ENCODE measurements around the gene ADGRA1. TPM values are rescaled to one million over a fixed set of nuclear protein-coding genes. Genes with fewer than 3 reads are reported as not detected.
A peak's percentile ranks its signal among the peaks of the same experiment; 100 is the strongest.

Gene ADGRA1
- total and polyA plus RNA-seq, 4 experiments from 2014 or later = not detected

- peaks cover under 1 to 5% of the 10 kb centered on the region in 2 donors for H3K27me3 Mint-ChIP-seq
- CTCF ChIA-PET (ENCODE audit: partially characterized antibody) = no interaction called here
- DNase-seq = no peak
- no peaks in the 10 kb centered on the region for H3K27me3 ChIP-seq (ENCODE audit: insufficient read depth, low read length)
- H3K27ac ChIP-seq (ENCODE audit: low read depth, low read length) = no peak overlapping the region
- no peaks in the 10 kb centered on the region for H3K4me1 ChIP-seq (ENCODE audit: insufficient read depth, low read length)
- POLR2A ChIA-PET (ENCODE audit: partially characterized antibody) = no interaction called here
- H3K4me3 Mint-ChIP-seq = peak overlapping the region in 1 of 8 donors; percentile 26
- no peaks in the 10 kb centered on the region for H3K9me3 ChIP-seq (ENCODE audit: control insufficient read depth in 1 of 2, low read length in 2 of 2)
- peaks cover 0 to 2% (median 2%) of the 10 kb centered on the region in 4 donors for H3K4me1 Mint-ChIP-seq
- H3K36me3 ChIP-seq (ENCODE audit: insufficient read depth, low read length) = no peaks in the 10 kb centered on the region
- intact Hi-C loops (cut with micrococcal nuclease) = no loop called here
- no peak overlapping the region for H3K27ac Mint-ChIP-seq
- H3K9me3 Mint-ChIP-seq = no peaks in the 10 kb centered on the region
- H3K36me3 Mint-ChIP-seq = no peaks in the 10 kb centered on the region
- no peak overlapping the region for H3K4me3 ChIP-seq (ENCODE audit: low read length in 2 of 2)
Measured at GRCh38 chr10:133129859-133130495, 42.3 kb downstream of the ADGRA1 start.

- H3K27ac Mint-ChIP-seq = no peak overlapping the region
- no peaks in the 10 kb centered on the region for H3K4me1 ChIP-seq (ENCODE audit: insufficient read depth, low read length)
- H3K36me3 ChIP-seq (ENCODE audit: insufficient read depth, low read length) = no peaks in the 10 kb centered on the region
- no peak overlapping the region for H3K4me3 ChIP-seq (ENCODE audit: low read length in 2 of 2)
- intact Hi-C loops (cut with micrococcal nuclease) = no loop called here
- H3K27me3 ChIP-seq (ENCODE audit: insufficient read depth, low read length) = no peaks in the 10 kb centered on the region
- H3K27ac ChIP-seq (ENCODE audit: low read depth, low read length) = no peak overlapping the region
- no peaks in the 10 kb centered on the region for H3K9me3 ChIP-seq (ENCODE audit: control insufficient read depth in 1 of 2, low read length in 2 of 2)
- peaks cover 0 to 4% of the 10 kb centered on the region in 2 donors for H3K27me3 Mint-ChIP-seq
- ChIA-PET CTCF (ENCODE audit: partially characterized antibody) (no interaction called here), POLR2A (ENCODE audit: partially characterized antibody) (no interaction called here)
- no peaks in the 10 kb centered on the region for H3K9me3 Mint-ChIP-seq
- H3K4me1 Mint-ChIP-seq = no peaks in the 10 kb centered on the region
- DNase-seq = no peak
- no peaks in the 10 kb centered on the region for H3K36me3 Mint-ChIP-seq
- H3K4me3 Mint-ChIP-seq = no peak overlapping the region
Measured at GRCh38 chr10:133130602-133131001, 42.9 kb downstream of the ADGRA1 start.

- H3K4me1 Mint-ChIP-seq = no peaks in the 10 kb centered on the region
- H3K36me3 ChIP-seq (ENCODE audit: insufficient read depth, low read length) = no peaks in the 10 kb centered on the region
- H3K36me3 Mint-ChIP-seq = no peaks in the 10 kb centered on the region
- H3K4me1 ChIP-seq (ENCODE audit: insufficient read depth, low read length) = no peaks in the 10 kb centered on the region
- H3K27me3 Mint-ChIP-seq = no peaks in the 10 kb centered on the region
- CTCF ChIA-PET (ENCODE audit: partially characterized antibody) = no interaction called here
- POLR2A ChIA-PET (ENCODE audit: partially characterized antibody) = no interaction called here
- peak overlapping the region in 1 of 7 donors; percentile 68 for H3K27ac Mint-ChIP-seq
- no peak overlapping the region for H3K4me3 Mint-ChIP-seq
- no peaks in the 10 kb centered on the region for H3K9me3 Mint-ChIP-seq
- no peak overlapping the region for H3K27ac ChIP-seq (ENCODE audit: low read depth, low read length)
- intact Hi-C loops (cut with micrococcal nuclease) = no loop called here
- no peak for DNase-seq
- H3K27me3 ChIP-seq (ENCODE audit: insufficient read depth, low read length) = no peaks in the 10 kb centered on the region
- no peaks in the 10 kb centered on the region for H3K9me3 ChIP-seq (ENCODE audit: control insufficient read depth in 1 of 2, low read length in 2 of 2)
- no peak overlapping the region for H3K4me3 ChIP-seq (ENCODE audit: low read length in 2 of 2)
Measured at GRCh38 chr10:133131053-133131452, 43.3 kb downstream of the ADGRA1 start.

- ChIA-PET POLR2A (ENCODE audit: partially characterized antibody) (no interaction called here), CTCF (ENCODE audit: partially characterized antibody) (no interaction called here)
- H3K9me3 ChIP-seq (ENCODE audit: control insufficient read depth in 1 of 2, low read length in 2 of 2) = no peaks in the 10 kb centered on the region
- Mint-ChIP-seq H3K27ac (no peak overlapping the region), H3K36me3 (no peaks in the 10 kb centered on the region), H3K27me3 (no peaks in the 10 kb centered on the region), H3K4me1 (no peaks in the 10 kb centered on the region), H3K4me3 (no peak overlapping the region), H3K9me3 (no peaks in the 10 kb centered on the region)
- no peak for DNase-seq
- H3K27me3 ChIP-seq (ENCODE audit: insufficient read depth, low read length) = no peaks in the 10 kb centered on the region
- H3K4me3 ChIP-seq (ENCODE audit: low read length in 2 of 2) = no peak overlapping the region
- no peak overlapping the region for H3K27ac ChIP-seq (ENCODE audit: low read depth, low read length)
- no peaks in the 10 kb centered on the region for H3K4me1 ChIP-seq (ENCODE audit: insufficient read depth, low read length)
- intact Hi-C loops (cut with micrococcal nuclease) = no loop called here
- H3K36me3 ChIP-seq (ENCODE audit: insufficient read depth, low read length) = no peaks in the 10 kb centered on the region
Measured at GRCh38 chr10:133131734-133132472, 44.2 kb downstream of the ADGRA1 start.

GRCh38 chr10:133132473-133133291 is 45.0 kb downstream of the ADGRA1 start:
- DNase-seq = no peak
- CTCF ChIA-PET (ENCODE audit: partially characterized antibody) = no interaction called here

GRCh38 chr10:133133471-133134231 is 45.9 kb downstream of the ADGRA1 start:
- no peaks in the 10 kb centered on the region for H3K27me3 Mint-ChIP-seq
- H3K36me3 ChIP-seq (ENCODE audit: insufficient read depth, low read length) = no peaks in the 10 kb centered on the region

More at GRCh38 chr10:133132473-133133291, 45.0 kb downstream of the ADGRA1 start:
- no peaks in the 10 kb centered on the region for H3K9me3 ChIP-seq (ENCODE audit: control insufficient read depth in 1 of 2, low read length in 2 of 2)
- no peak overlapping the region for H3K27ac ChIP-seq (ENCODE audit: low read depth, low read length)
- H3K4me3 ChIP-seq (ENCODE audit: low read length in 2 of 2) = no peak overlapping the region
- intact Hi-C loops (cut with micrococcal nuclease) = no loop called here
- Mint-ChIP-seq H3K27me3 (no peaks in the 10 kb centered on the region), H3K4me1 (no peaks in the 10 kb centered on the region), H3K4me3 (no peak overlapping the region), H3K36me3 (no peaks in the 10 kb centered on the region), H3K27ac (no peak overlapping the region), H3K9me3 (no peaks in the 10 kb centered on the region)
- POLR2A ChIA-PET (ENCODE audit: partially characterized antibody) = no interaction called here
- H3K27me3 ChIP-seq (ENCODE audit: insufficient read depth, low read length) = no peaks in the 10 kb centered on the region
- H3K36me3 ChIP-seq (ENCODE audit: insufficient read depth, low read length) = no peaks in the 10 kb centered on the region
- no peaks in the 10 kb centered on the region for H3K4me1 ChIP-seq (ENCODE audit: insufficient read depth, low read length)

More at GRCh38 chr10:133133471-133134231, 45.9 kb downstream of the ADGRA1 start:
- H3K36me3 Mint-ChIP-seq = no peaks in the 10 kb centered on the region
- POLR2A ChIA-PET (ENCODE audit: partially characterized antibody) = no interaction called here
- no peaks in the 10 kb centered on the region for H3K9me3 Mint-ChIP-seq
- H3K4me3 Mint-ChIP-seq = no peak overlapping the region
- no peaks in the 10 kb centered on the region for H3K4me1 Mint-ChIP-seq
- Histone ChIP-seq H3K27ac (ENCODE audit: low read depth, low read length) (no peak overlapping the region), H3K4me1 (ENCODE audit: insufficient read depth, low read length) (no peaks in the 10 kb centered on the region), H3K4me3 (ENCODE audit: low read length in 2 of 2) (no peak overlapping the region), H3K9me3 (ENCODE audit: control insufficient read depth in 1 of 2, low read length in 2 of 2) (no peaks in the 10 kb centered on the region), H3K27me3 (ENCODE audit: insufficient read depth, low read length) (no peaks in the 10 kb centered on the region)
- no peak for DNase-seq
- CTCF ChIA-PET (ENCODE audit: partially characterized antibody) = no interaction called here
- intact Hi-C loops (cut with micrococcal nuclease) = no loop called here
- H3K27ac Mint-ChIP-seq = no peak overlapping the region

All from CD4-positive, alpha-beta memory T cell (primary cell).